Measurements from ENCODE around the gene NME1.
"Not testable (repeated sequence)": the region's sequence is repeated elsewhere in the genome, so short reads cannot be mapped to it uniquely, and the experiment has no call there.

NME1 gene

GRCh38 chr17:51166198-51166986 is 13.0 kb downstream of the NME1 start, which contains the start of gene NME2:
Gene NME2 (plus strand): TSS chr17:51166411. CDS start chr17:51166831, 420 bp downstream.
- peaks cover 43% of the 10 kb centered on the region for H3K4me1 Mint-ChIP-seq
- no peaks in the 10 kb centered on the region for H3K9me3 Mint-ChIP-seq
- ATAC-seq, result peak; percentile 84
- peak within 1 kb of the TSS; percentile 90 to 94 for H3K4me3 Mint-ChIP-seq
- peak; percentile 71 for DNase-seq
- H3K27me3 Mint-ChIP-seq, result no peaks in the 10 kb centered on the region
- H3K27ac Mint-ChIP-seq, result peak within 1 kb of the TSS; percentile 96 to 98

GRCh38 chr17:51166987-51167931 is 13.9 kb downstream of the NME1 start:
- H3K27me3 Mint-ChIP-seq, result no peaks in the 10 kb centered on the region
- ATAC-seq (peak; percentile 72), DNase-seq (peak; percentile 77 to 81)
- H3K27ac Mint-ChIP-seq, result peak overlapping the region; percentile 96 to 98
- no peaks in the 10 kb centered on the region for H3K9me3 Mint-ChIP-seq
- H3K4me1 Mint-ChIP-seq, result peaks cover 43% of the 10 kb centered on the region
- peak overlapping the region; percentile 90 to 94 for H3K4me3 Mint-ChIP-seq

- peak overlapping the region in 1 of 2 donors; percentile 45 for H3K27ac Mint-ChIP-seq
- ATAC-seq, result no peak
- no peaks in the 10 kb centered on the region for H3K9me3 Mint-ChIP-seq
- no peak for DNase-seq
- H3K4me1 Mint-ChIP-seq, result peaks cover 43% of the 10 kb centered on the region
- H3K4me3 Mint-ChIP-seq, result no peak overlapping the region
- no peaks in the 10 kb centered on the region for H3K27me3 Mint-ChIP-seq
Measured at GRCh38 chr17:51169340-51169739, 16.0 kb downstream of the NME1 start.

GRCh38 chr17:51170736-51171135 is 17.4 kb downstream of the NME1 start:
- no peak overlapping the region for H3K4me3 Mint-ChIP-seq
- DNase-seq (no peak), ATAC-seq (no peak)
- no peaks in the 10 kb centered on the region for H3K9me3 Mint-ChIP-seq
- H3K4me1 Mint-ChIP-seq, result peaks cover 30% of the 10 kb centered on the region
- H3K27ac Mint-ChIP-seq, result no peak overlapping the region
- no peaks in the 10 kb centered on the region for H3K27me3 Mint-ChIP-seq

GRCh38 chr17:51172030-51172429 is 18.7 kb downstream of the NME1 start:
- not testable (repeated sequence) for H3K27me3 Mint-ChIP-seq

GRCh38 chr17:51180486-51180885 is 27.1 kb downstream of the NME1 start:
- ATAC-seq (no peak), DNase-seq (no peak)
- Mint-ChIP-seq H3K9me3 (no peaks in the 10 kb centered on the region), H3K27me3 (no peaks in the 10 kb centered on the region), H3K4me3 (no peak overlapping the region), H3K27ac (no peak overlapping the region), H3K4me1 (no peaks in the 10 kb centered on the region)

More at GRCh38 chr17:51172030-51172429, 18.7 kb downstream of the NME1 start:
- H3K27ac Mint-ChIP-seq, DNase-seq, H3K9me3 Mint-ChIP-seq, H3K4me3 Mint-ChIP-seq, ATAC-seq: not testable (repeated sequence)
- H3K4me1 Mint-ChIP-seq, result peaks cover 25% of the 10 kb centered on the region

- Mint-ChIP-seq H3K9me3 (no peaks in the 10 kb centered on the region), H3K4me3 (no peak overlapping the region), H3K27me3 (no peaks in the 10 kb centered on the region), H3K4me1 (no peaks in the 10 kb centered on the region), H3K27ac (no peak overlapping the region)
- DNase-seq, result no peak
- ATAC-seq, result no peak
Measured at GRCh38 chr17:51184124-51184523, 30.8 kb downstream of the NME1 start.

GRCh38 chr17:51185763-51186332 is 32.5 kb downstream of the NME1 start:
- DNase-seq (no peak), ATAC-seq (no peak)
- Mint-ChIP-seq H3K4me3 (no peak overlapping the region), H3K9me3 (no peaks in the 10 kb centered on the region), H3K27me3 (no peaks in the 10 kb centered on the region), H3K27ac (peak overlapping the region; percentile 66 to 73), H3K4me1 (no peaks in the 10 kb centered on the region)

- ATAC-seq, result no peak
- H3K27ac Mint-ChIP-seq, result peak overlapping the region in 1 of 2 donors; percentile 19
- H3K4me1 Mint-ChIP-seq, result no peaks in the 10 kb centered on the region
Measured at GRCh38 chr17:51188271-51188833, 35.0 kb downstream of the NME1 start.

GRCh38 chr17:51189162-51189561 is 35.8 kb downstream of the NME1 start:
- Mint-ChIP-seq H3K9me3 (no peaks in the 10 kb centered on the region), H3K4me1 (no peaks in the 10 kb centered on the region), H3K4me3 (no peak overlapping the region), H3K27me3 (no peaks in the 10 kb centered on the region), H3K27ac (no peak overlapping the region)
- DNase-seq, result no peak
- no peak for ATAC-seq

More at GRCh38 chr17:51188271-51188833, 35.0 kb downstream of the NME1 start:
- no peak for DNase-seq
- no peaks in the 10 kb centered on the region for H3K9me3 Mint-ChIP-seq
- no peak overlapping the region for H3K4me3 Mint-ChIP-seq
- no peaks in the 10 kb centered on the region for H3K27me3 Mint-ChIP-seq

GRCh38 chr17:51189628-51190027 is 36.3 kb downstream of the NME1 start:
- Mint-ChIP-seq H3K9me3 (no peaks in the 10 kb centered on the region), H3K4me3 (no peak overlapping the region), H3K27me3 (no peaks in the 10 kb centered on the region), H3K4me1 (no peaks in the 10 kb centered on the region), H3K27ac (no peak overlapping the region)
- DNase-seq, result no peak
- no peak for ATAC-seq

- ATAC-seq (no peak), DNase-seq (no peak)
- H3K4me1 Mint-ChIP-seq, result no peaks in the 10 kb centered on the region
- H3K9me3 Mint-ChIP-seq, result no peaks in the 10 kb centered on the region
- no peaks in the 10 kb centered on the region for H3K27me3 Mint-ChIP-seq
- no peak overlapping the region for H3K4me3 Mint-ChIP-seq
- no peak overlapping the region for H3K27ac Mint-ChIP-seq
Measured at GRCh38 chr17:51191895-51192294, 38.5 kb downstream of the NME1 start.

GRCh38 chr17:51197754-51198153 is 44.4 kb downstream of the NME1 start:
- H3K4me1 Mint-ChIP-seq, result no peaks in the 10 kb centered on the region
- no peaks in the 10 kb centered on the region for H3K27me3 Mint-ChIP-seq
- ATAC-seq, result no peak
- H3K9me3 Mint-ChIP-seq, result no peaks in the 10 kb centered on the region
- no peak for DNase-seq
- no peak overlapping the region for H3K27ac Mint-ChIP-seq
- H3K4me3 Mint-ChIP-seq, result no peak overlapping the region

GRCh38 chr17:51200295-51200694 is 46.9 kb downstream of the NME1 start:
- ATAC-seq (no peak), DNase-seq (no peak)
- no peaks in the 10 kb centered on the region for H3K27me3 Mint-ChIP-seq
- no peak overlapping the region for H3K4me3 Mint-ChIP-seq
- H3K27ac Mint-ChIP-seq, result no peak overlapping the region
- H3K9me3 Mint-ChIP-seq, result no peaks in the 10 kb centered on the region
- H3K4me1 Mint-ChIP-seq, result no peaks in the 10 kb centered on the region

- Mint-ChIP-seq H3K4me1 (no peaks in the 10 kb centered on the region), H3K9me3 (no peaks in the 10 kb centered on the region), H3K27ac (peak overlapping the region in 1 of 2 donors; percentile 39), H3K4me3 (no peak overlapping the region), H3K27me3 (no peaks in the 10 kb centered on the region)
- DNase-seq, result no peak
- no peak for ATAC-seq
Measured at GRCh38 chr17:51200846-51201245, 47.5 kb downstream of the NME1 start.

Measured in stimulated activated naive CD8-positive, alpha-beta T cell treated with anti-CD3 and anti-CD28 coated beads, Interleukin-15, amount 100 ng/mL, for 72 hours (primary cell).